ENCODE results near the gene NDUFV3.
"Not testable (repeated sequence)": the region's sequence is repeated elsewhere in the genome, so short reads cannot be mapped to it uniquely, and the experiment has no call there.

The NDUFV3 gene

DNA sequence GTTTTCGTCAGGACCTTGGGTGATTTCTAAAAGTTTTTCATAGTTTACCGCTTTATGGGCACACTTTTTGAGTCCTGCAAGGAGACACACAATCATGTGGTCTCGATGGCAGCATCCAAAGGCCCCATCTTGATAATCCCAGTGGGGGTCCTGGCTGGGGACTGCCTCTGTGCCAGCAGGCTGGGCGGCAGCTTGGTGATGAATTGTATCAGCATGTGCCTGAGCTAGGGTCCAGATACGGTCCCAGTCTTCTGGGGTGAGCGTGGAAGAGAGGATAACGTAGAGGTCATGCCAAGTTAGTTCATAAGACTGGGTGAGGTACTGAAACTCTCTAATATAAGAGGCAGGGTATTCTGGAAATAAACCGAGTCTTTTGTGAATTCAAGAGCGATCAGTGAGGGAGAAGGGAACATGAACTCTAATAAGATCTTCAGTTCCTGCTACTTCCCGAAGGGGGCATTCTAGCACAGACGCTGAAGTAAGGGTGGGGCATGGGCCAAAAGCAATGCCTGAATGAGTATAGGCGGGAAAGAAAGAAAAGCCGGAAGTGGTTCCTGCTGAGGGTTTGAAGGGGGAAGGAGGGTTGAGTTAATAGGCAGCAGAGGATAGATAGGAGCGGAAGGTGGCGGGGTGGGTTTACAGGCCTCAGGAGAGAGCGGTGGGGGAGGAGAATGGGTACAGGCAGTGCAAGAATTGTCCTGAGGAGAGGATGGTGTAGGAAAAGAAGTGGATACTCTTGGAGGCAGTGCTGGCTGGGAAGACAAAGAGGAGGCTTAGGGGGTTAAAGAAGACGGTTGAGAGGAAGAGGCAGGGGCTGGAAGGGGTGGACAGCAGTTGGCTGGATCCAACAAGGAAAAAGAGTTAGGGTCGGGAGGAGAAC is 30.7 kb downstream of the NDUFV3 start:
- H3K9me3 ChIP-seq (ENCODE audit: insufficient read depth, low read length), result no peaks in the 10 kb centered on the region
- H3K4me1 ChIP-seq (ENCODE audit: insufficient read depth, insufficient read length), result peaks cover 9% of the 10 kb centered on the region
- peak overlapping the region; percentile 76 for H3K9ac ChIP-seq (ENCODE audit: insufficient read length, low read depth)
- peak; percentile 98 for DNase-seq (ENCODE audit: low read depth, low spot score)
- H3K27me3 ChIP-seq (ENCODE audit: insufficient read depth, insufficient read length), result no peaks in the 10 kb centered on the region
- peaks cover 42% of the 10 kb centered on the region for H3K36me3 ChIP-seq (ENCODE audit: insufficient read depth, insufficient read length, low read length)
- TF ChIP-seq ZNF274 (IDR thresholded peaks at IDR 0.05; ENCODE audit: low read depth, low read length) (no peak), YY1 (IDR thresholded peaks at IDR 0.05; ENCODE audit: insufficient read depth, insufficient read length) (no peak), SUZ12 (IDR thresholded peaks at IDR 0.05; ENCODE audit: extremely low read depth, insufficient read depth, insufficient read length) (no peak)
- H3K4me3 ChIP-seq (ENCODE audit: insufficient read length, low read depth), result peak overlapping the region; percentile 29

DNA sequence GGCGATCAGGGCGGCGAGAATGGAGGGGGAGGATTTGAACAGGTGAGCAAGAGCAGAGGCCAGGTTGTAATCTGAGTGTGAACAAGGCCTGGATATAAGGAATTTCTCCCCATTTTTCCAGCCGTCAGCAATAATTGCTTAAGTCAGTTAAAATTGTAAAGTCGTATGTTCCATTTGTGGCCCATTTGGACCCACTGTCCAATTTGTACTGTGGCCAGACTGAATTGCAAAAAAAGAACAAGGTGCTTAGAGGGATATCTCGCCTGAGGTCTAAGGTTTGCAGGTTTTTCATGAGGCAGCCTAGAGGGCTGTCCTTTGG is 31.3 kb downstream of the NDUFV3 start:
- Histone ChIP-seq H3K27me3 (ENCODE audit: insufficient read depth, insufficient read length) (no peaks in the 10 kb centered on the region), H3K9me3 (ENCODE audit: insufficient read depth, low read length) (no peaks in the 10 kb centered on the region), H3K4me3 (ENCODE audit: insufficient read length, low read depth) (peak overlapping the region; percentile 29), H3K9ac (ENCODE audit: insufficient read length, low read depth) (peak overlapping the region; percentile 76), H3K4me1 (ENCODE audit: insufficient read depth, insufficient read length) (peaks cover 9% of the 10 kb centered on the region), H3K36me3 (ENCODE audit: insufficient read depth, insufficient read length, low read length) (peaks cover 36% of the 10 kb centered on the region)
- no peak for DNase-seq (ENCODE audit: low read depth, low spot score)
- no peak for TF ChIP-seq YY1 (IDR thresholded peaks at IDR 0.05; ENCODE audit: insufficient read depth, insufficient read length)
- TF ChIP-seq ZNF274 (IDR thresholded peaks at IDR 0.05; ENCODE audit: low read depth, low read length), result no peak
- no peak for TF ChIP-seq SUZ12 (IDR thresholded peaks at IDR 0.05; ENCODE audit: extremely low read depth, insufficient read depth, insufficient read length)

DNA sequence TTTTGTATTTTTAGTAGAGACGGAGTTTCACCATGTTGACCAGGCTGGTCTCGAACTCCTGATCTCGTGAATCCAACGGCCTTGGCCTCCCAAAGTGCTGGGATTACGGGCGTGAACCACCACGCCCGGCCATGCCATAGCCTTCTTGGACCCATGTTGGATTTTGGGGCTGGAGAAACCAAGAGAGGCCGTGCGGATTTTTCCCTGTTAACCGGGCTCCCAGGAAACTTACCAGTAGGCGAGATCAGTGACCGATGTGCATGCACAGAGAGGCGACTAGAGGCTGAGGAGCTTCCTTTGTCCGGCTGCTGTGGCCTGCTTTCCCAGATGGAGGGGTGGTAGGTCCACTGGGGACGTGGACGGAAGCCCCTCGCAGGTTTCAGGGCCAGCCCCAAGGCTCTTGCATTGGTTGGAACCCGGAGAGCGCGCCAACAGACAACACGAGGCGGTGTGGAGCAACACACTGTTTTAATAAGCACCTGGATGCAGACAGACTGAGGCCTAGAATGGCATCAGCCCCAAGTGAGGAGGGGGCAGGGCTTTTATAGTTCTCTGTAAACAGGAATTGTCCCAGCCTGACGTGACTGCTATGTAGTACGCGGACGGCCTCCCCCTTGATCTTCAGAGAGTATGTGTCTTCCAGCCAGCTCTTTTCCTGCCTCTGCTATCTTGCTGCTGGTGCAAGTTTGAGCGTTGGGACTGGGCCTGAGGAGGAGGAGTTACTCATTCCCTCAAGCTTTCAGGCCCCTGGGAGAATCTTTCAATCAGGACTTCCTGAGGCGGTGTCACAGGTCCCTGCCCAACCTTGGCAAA is 32.2 kb downstream of the NDUFV3 start, which contains the start of gene ERVH48-1:
TSS of gene ERVH48-1 (minus strand) at position 517 of the 813 bp plus-strand sequence. CDS start 6,624 bp downstream, outside the sequence.
- H3K4me1 ChIP-seq (ENCODE audit: insufficient read depth, insufficient read length), result peaks cover 9% of the 10 kb centered on the region
- TF ChIP-seq SUZ12 (IDR thresholded peaks at IDR 0.05; ENCODE audit: extremely low read depth, insufficient read depth, insufficient read length), result no peak
- TF ChIP-seq YY1 (IDR thresholded peaks at IDR 0.05; ENCODE audit: insufficient read depth, insufficient read length), result no peak
- no peak for TF ChIP-seq ZNF274 (IDR thresholded peaks at IDR 0.05; ENCODE audit: low read depth, low read length)
- DNase-seq (ENCODE audit: low read depth, low spot score), result no peak
- H3K9me3 ChIP-seq (ENCODE audit: insufficient read depth, low read length), result no peaks in the 10 kb centered on the region
- peak within 1 kb of the TSS; percentile 41 for H3K4me3 ChIP-seq (ENCODE audit: insufficient read length, low read depth)
- no peaks in the 10 kb centered on the region for H3K27me3 ChIP-seq (ENCODE audit: insufficient read depth, insufficient read length)
- peak within 1 kb of the TSS; percentile 81 for H3K9ac ChIP-seq (ENCODE audit: insufficient read length, low read depth)
- peaks cover 27% of the 10 kb centered on the region for H3K36me3 ChIP-seq (ENCODE audit: insufficient read depth, insufficient read length, low read length)

DNA sequence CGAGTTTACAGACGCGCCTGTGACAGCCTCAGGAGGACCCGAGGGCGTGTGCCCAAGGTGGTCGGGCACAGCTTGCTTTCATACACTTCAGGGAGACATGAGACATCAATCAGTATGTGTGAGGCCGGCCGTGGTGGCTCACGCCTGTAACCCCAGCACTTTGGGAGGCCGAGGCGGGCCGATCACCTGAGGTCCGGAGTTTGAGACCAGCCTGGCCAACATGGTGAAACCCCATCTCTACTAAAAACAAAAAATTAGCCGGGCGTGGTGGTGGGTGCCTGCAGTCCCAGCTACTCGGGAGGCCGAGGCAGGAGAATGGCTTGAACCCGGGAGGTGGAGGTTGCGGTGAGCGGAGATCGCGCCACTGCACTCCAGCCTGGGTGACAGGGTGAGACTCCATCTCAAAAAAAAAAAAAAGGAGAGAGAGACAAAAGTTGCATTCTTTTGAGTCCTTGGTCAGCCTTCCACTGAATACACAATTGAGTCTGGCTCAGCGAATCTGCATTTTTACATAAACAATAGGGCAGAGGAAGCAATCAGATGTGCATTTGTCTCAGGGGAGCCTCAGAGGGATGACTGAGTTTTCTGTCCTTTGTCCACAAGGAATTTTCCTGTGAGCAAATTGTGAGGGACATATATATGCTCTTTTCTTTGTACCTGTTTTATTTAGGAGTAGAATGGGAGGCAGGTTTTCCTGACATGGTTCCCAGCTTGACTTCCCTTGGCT is 34.5 kb downstream of the NDUFV3 start:
- H3K36me3 ChIP-seq (ENCODE audit: insufficient read depth, insufficient read length, low read length); H3K27me3 ChIP-seq (ENCODE audit: insufficient read depth, insufficient read length); H3K9me3 ChIP-seq (ENCODE audit: insufficient read depth, low read length); H3K4me3 ChIP-seq (ENCODE audit: insufficient read length, low read depth); DNase-seq (ENCODE audit: low read depth, low spot score): not testable (repeated sequence)
- H3K9ac ChIP-seq (ENCODE audit: insufficient read length, low read depth), result peak overlapping the region; percentile 89
- H3K4me1 ChIP-seq (ENCODE audit: insufficient read depth, insufficient read length), result peaks cover 17% of the 10 kb centered on the region

DNA sequence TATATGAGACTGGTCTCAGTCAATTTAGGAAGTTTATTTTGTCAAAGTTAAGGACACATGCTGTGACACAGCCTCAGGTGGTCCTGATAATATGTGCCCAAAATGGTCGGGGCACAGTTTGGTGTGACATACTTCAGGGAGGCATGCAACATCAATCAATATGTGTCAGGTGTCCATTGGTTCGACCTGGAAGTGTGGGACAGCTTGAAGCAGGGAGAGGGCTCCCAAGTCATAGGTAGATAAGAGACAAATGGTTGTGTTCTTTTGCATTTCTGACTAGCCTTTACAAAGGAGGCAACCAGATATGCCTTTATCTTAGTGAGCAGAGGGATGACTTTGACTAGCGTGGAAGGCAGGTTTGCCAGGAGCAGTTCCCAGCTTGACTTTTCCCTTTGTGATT is 36.9 kb downstream of the NDUFV3 start:
- DNase-seq (ENCODE audit: low read depth, low spot score), result no peak
- peaks cover 17% of the 10 kb centered on the region for H3K4me1 ChIP-seq (ENCODE audit: insufficient read depth, insufficient read length)
- no peaks in the 10 kb centered on the region for H3K27me3 ChIP-seq (ENCODE audit: insufficient read depth, insufficient read length)
- no peak overlapping the region for H3K9ac ChIP-seq (ENCODE audit: insufficient read length, low read depth)
- H3K36me3 ChIP-seq (ENCODE audit: insufficient read depth, insufficient read length, low read length), result no peaks in the 10 kb centered on the region
- H3K4me3 ChIP-seq (ENCODE audit: insufficient read length, low read depth), result no peak overlapping the region
- TF ChIP-seq ZNF274 (IDR thresholded peaks at IDR 0.05; ENCODE audit: low read depth, low read length), result no peak
- no peak for TF ChIP-seq SUZ12 (IDR thresholded peaks at IDR 0.05; ENCODE audit: extremely low read depth, insufficient read depth, insufficient read length)
- no peak for TF ChIP-seq YY1 (IDR thresholded peaks at IDR 0.05; ENCODE audit: insufficient read depth, insufficient read length)
- H3K9me3 ChIP-seq (ENCODE audit: insufficient read depth, low read length), result no peaks in the 10 kb centered on the region

DNA sequence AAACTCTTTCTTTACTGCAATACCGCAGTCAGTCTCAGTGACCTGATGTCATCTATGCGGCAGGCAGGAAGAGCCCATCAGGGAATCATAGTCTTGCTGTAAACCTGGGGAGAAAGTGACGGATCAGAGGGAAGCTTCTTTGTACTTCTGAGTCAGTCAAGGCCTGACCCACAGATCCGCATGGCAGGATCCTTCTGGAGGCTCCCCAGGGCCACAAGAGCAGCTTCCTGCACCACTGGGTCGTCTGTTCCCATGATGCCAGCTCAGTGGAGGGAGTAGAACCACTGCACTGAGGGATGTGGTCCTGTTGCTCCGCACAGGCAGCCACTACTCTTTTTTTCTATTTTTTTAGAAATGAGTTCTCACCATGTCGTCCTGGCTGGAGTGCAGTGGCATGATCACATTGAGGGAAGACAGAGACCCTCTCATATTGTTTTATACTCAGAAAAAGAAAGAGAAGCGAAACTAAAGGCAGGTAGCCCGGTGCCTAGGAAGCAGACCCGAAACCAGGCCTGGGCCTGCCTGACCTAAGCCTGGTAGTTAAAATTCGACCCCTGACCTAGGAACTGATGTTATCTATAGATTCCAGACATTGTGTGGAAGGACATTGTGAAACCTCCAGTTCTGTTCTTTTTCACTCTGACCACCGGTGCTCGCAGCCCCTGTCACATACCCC is 38.6 kb downstream of the NDUFV3 start:
- DNase-seq (ENCODE audit: low read depth, low spot score), result no peak
- Histone ChIP-seq H3K27me3 (ENCODE audit: insufficient read depth, insufficient read length) (no peaks in the 10 kb centered on the region), H3K9ac (ENCODE audit: insufficient read length, low read depth) (peak overlapping the region; percentile 29), H3K4me1 (ENCODE audit: insufficient read depth, insufficient read length) (peaks cover 11% of the 10 kb centered on the region), H3K36me3 (ENCODE audit: insufficient read depth, insufficient read length, low read length) (no peaks in the 10 kb centered on the region), H3K9me3 (ENCODE audit: insufficient read depth, low read length) (no peaks in the 10 kb centered on the region), H3K4me3 (ENCODE audit: insufficient read length, low read depth) (no peak overlapping the region)
- TF ChIP-seq SUZ12 (IDR thresholded peaks at IDR 0.05; ENCODE audit: extremely low read depth, insufficient read depth, insufficient read length) (no peak), ZNF274 (IDR thresholded peaks at IDR 0.05; ENCODE audit: low read depth, low read length) (no peak), YY1 (IDR thresholded peaks at IDR 0.05; ENCODE audit: insufficient read depth, insufficient read length) (no peak)

DNA sequence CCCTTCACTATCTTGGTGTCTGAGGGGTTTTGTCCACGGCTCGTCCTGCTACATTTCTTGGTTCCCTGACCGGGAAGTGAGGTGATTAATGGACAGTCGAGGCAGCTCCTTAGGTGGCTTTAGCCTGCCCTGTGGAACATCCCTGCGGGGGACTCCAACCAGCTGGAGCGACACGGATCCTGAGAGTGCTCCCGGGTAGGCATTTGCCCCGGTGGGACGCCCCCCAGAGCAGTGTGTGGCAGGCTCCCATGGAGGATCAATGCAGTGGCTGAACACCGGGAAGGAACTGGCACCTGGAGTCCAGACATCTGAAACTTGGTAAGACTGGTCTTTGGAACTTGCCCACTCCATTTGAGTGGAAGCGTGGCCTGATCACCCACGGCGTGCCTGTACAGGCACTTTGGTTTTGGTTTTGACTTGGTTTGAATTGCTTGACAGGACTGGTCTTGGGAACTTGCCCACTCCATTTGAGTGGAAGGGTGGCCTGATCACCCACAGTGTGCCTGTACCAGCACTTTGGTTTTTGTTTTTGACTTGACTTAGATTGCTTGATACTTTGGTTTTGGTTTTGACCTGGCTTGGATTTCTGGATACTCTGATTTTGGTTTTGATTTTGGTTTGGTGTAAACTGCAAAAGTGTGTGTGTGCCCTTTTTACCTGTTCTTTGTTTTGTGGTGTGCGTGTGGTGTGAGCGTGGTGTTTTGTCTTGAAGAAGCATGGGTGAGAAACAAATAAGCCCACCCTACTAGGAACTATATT is 39.4 kb downstream of the NDUFV3 start:
- not testable (repeated sequence) for H3K4me3 ChIP-seq (ENCODE audit: insufficient read length, low read depth); DNase-seq (ENCODE audit: low read depth, low spot score); H3K9ac ChIP-seq (ENCODE audit: insufficient read length, low read depth); H3K9me3 ChIP-seq (ENCODE audit: insufficient read depth, low read length); H3K27me3 ChIP-seq (ENCODE audit: insufficient read depth, insufficient read length); H3K4me1 ChIP-seq (ENCODE audit: insufficient read depth, insufficient read length); H3K36me3 ChIP-seq (ENCODE audit: insufficient read depth, insufficient read length, low read length)

DNA sequence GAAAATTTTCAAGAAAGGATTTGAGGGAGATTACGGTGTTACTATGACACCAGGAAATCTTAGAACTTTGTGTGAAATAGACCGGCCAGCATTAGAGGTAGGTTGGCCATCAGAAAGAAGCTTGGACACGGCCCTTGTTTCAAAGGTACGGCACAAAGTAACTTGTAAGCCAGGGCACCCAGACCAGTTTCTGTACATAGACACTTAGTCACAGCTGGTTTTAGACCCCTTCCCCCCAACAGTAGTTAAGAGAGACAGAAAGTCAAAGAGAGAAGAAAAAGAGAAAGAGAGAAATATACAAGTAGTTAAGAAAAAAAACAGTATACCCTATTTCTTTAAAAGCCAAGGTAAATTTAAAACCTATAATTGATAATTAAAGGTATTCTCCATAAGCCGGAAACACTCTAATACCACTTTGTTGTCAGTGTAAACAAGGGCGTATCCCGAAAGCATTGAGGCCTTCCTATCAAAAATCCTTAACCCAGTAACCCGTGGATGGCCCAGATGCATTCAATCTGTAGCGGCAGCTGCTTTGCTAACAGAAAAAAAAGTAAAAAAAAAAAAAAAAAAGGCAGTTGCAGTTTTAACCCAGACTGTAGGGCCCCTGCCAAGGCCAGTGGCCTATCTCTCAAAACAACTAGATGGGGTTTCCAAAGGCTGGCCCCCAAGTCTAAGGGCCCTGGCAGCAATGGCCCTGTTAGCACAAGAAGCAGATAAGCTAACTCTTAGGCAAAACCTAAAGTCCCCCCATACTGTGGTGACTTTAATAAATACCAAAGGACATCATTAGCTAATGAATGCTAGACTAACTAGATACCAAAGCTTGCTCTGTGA is 40.2 kb downstream of the NDUFV3 start:
- H3K4me1 ChIP-seq (ENCODE audit: insufficient read depth, insufficient read length); H3K27me3 ChIP-seq (ENCODE audit: insufficient read depth, insufficient read length); DNase-seq (ENCODE audit: low read depth, low spot score); H3K9me3 ChIP-seq (ENCODE audit: insufficient read depth, low read length); H3K36me3 ChIP-seq (ENCODE audit: insufficient read depth, insufficient read length, low read length); H3K4me3 ChIP-seq (ENCODE audit: insufficient read length, low read depth); H3K9ac ChIP-seq (ENCODE audit: insufficient read length, low read depth): not testable (repeated sequence)
